Measurements from ENCODE around the gene RMI1.

DNA sequence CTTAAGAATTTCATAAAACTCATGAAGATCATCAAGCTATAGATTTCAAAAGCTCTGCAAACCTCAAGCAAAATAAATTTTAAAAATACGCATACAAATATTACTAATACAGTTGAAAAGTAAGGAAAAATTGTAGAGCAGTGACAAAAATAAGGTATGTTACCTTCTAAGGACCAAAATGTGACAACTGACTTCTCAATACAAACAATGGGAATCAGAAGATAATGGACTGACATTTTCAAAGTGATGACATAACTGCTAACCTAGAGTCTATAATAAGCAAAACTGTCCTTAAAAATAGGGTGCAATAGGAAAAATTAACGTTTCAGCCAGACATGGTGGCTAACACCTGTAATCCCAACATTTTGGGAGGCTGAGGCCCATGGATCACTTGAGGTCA is 27.1 kb downstream of the RMI1 start:
- TF ChIP-seq, protein P1, sequence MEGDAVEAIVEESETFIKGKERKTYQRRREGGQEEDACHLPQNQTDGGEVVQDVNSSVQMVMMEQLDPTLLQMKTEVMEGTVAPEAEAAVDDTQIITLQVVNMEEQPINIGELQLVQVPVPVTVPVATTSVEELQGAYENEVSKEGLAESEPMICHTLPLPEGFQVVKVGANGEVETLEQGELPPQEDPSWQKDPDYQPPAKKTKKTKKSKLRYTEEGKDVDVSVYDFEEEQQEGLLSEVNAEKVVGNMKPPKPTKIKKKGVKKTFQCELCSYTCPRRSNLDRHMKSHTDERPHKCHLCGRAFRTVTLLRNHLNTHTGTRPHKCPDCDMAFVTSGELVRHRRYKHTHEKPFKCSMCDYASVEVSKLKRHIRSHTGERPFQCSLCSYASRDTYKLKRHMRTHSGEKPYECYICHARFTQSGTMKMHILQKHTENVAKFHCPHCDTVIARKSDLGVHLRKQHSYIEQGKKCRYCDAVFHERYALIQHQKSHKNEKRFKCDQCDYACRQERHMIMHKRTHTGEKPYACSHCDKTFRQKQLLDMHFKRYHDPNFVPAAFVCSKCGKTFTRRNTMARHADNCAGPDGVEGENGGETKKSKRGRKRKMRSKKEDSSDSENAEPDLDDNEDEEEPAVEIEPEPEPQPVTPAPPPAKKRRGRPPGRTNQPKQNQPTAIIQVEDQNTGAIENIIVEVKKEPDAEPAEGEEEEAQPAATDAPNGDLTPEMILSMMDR (IDR thresholded peaks at IDR 0.05; ENCODE audit: poor library complexity) = no peak
- TF ChIP-seq EZH2phosphoT487 (IDR thresholded peaks at IDR 0.05; ENCODE audit: low read depth, severe bottlenecking, unreplicated experiment) (no peak), EZH2 (IDR thresholded peaks at IDR 0.05; ENCODE audit: borderline replicate concordance) (no peak)
